Suprapubic skin (tissue), 4 donors: ENCODE results near the gene NTM.

ENCODE experiments used
- CTCF ChIP-seq, 2 donors: fragments of 200-600 bp in 1 of 2; fragments of 450-650 bp in 1 of 2; sonication (generic) in 1 of 2; IDR thresholded peaks; one replicate each; pipeline ENCODE4 v1.5.1; 2016 to 2019; ENCODE audit warnings: antibody characterized with exemption in 2 of 2, mild to moderate bottlenecking in 1 of 2, moderate library complexity in 1 of 2
- EP300 ChIP-seq: sonication (generic); formaldehyde crosslinking; IDR thresholded peaks from one replicate; pipeline ENCODE4 v1.6.1; 2017; ENCODE audit warnings: antibody characterized with exemption
- POLR2A ChIP-seq, 2 donors: fragments of 450-650 bp; IDR thresholded peaks; one replicate each; pipeline ENCODE4 v1.6.1; 2017; ENCODE audit warnings: antibody characterized with exemption in 2 of 2, mild to moderate bottlenecking in 2 of 2, moderate library complexity in 2 of 2
- POLR2AphosphoS5 ChIP-seq, 3 donors: sonication (generic); formaldehyde crosslinking; IDR thresholded peaks; one replicate each; pipeline ENCODE4 v1.6.1; 2017; ENCODE audit warnings: antibody characterized with exemption in 3 of 3

- TF ChIP-seq CTCF (IDR thresholded peaks at IDR 0.05), result no peak
- no peak for TF ChIP-seq EP300
- no peak for TF ChIP-seq POLR2A (IDR thresholded peaks at IDR 0.05)
- no peak for TF ChIP-seq POLR2AphosphoS5 (IDR thresholded peaks at IDR 0.05)
These were observed 272.5 kb downstream of the NTM start for GRCh38 chr11:131642756-131643531.
